MCF 10A (cell line): ENCODE measurements around the gene PDCD6IP. TPM values are rescaled to one million over a fixed set of nuclear protein-coding genes. Genes with fewer than 3 reads are reported as not detected.
A peak's percentile ranks its signal among the peaks of the same experiment; 100 is the strongest.

Experiments used
- BruUV-seq: library from RNA; stranded (reverse); fragments of 400-500 nt; replicated peaks from 2 replicates; lab custom pipeline; 2021; lab: Mats Ljungman, UMichigan
- CTCF ChIA-PET: fragments of 300-600 bp; sonication (Branson Sonifier 250); formaldehyde crosslinking; extraction: SDS; loops from one replicate; lab custom pipeline; 2021; ENCODE audit warnings: antibody characterized with exemption, inconsistent platforms; lab: Yijun Ruan, JAX
- POLR2A ChIA-PET: fragments of 300-600, 350-650 bp; sonication (Branson Sonifier 250); formaldehyde crosslinking; extraction: SDS; loops from one replicate; lab custom pipeline; 2020; ENCODE audit warnings: antibody characterized with exemption, inconsistent platforms; lab: Yijun Ruan, JAX
- DNase-seq: peaks from one replicate; pipeline ENCODE4 v3.0.0-alpha.2; 2018; ENCODE audit not compliant: unreplicated experiment
- H3K27ac Mint-ChIP-seq: one replicate; pipeline ENCODE4 v1.8.0; 2022; ENCODE audit warnings: mild to moderate bottlenecking, low read depth, mixed read lengths; ENCODE audit not compliant: unreplicated experiment
- H3K27me3 Mint-ChIP-seq: one replicate; pipeline ENCODE4 v1.8.0; 2022; ENCODE audit warnings: mixed read lengths; ENCODE audit not compliant: insufficient read depth, unreplicated experiment
- H3K36me3 Mint-ChIP-seq: one replicate; pipeline ENCODE4 v1.8.0; 2022; ENCODE audit warnings: mild to moderate bottlenecking, moderate library complexity, mixed read lengths; ENCODE audit not compliant: insufficient read depth, unreplicated experiment
- H3K4me1 Mint-ChIP-seq: one replicate; pipeline ENCODE4 v1.8.0; 2022; ENCODE audit warnings: mixed read lengths; ENCODE audit not compliant: insufficient read depth, unreplicated experiment
- H3K4me3 Mint-ChIP-seq: one replicate; pipeline ENCODE4 v1.8.0; 2022; ENCODE audit warnings: mild to moderate bottlenecking, moderate library complexity, mixed read lengths; ENCODE audit not compliant: unreplicated experiment
- H3K9me3 Mint-ChIP-seq: one replicate; pipeline ENCODE4 v1.8.0; 2022; ENCODE audit warnings: mixed read lengths; ENCODE audit not compliant: unreplicated experiment
- intact Hi-C: fragments of 100-400 bp; cut with micrococcal nuclease; formaldehyde crosslinking; loops from 2 replicates; pipeline ENCODE4 v1.14.1; 2022
- total RNA-seq: library from RNA; stranded (reverse); gene quantifications from 2 replicates; pipeline ENCODE4 v1.2.3, GENCODE V29; 2022
- TF ChIP-seq, protein P1 (sequence below): fragments of 200-600 bp; IDR thresholded peaks from one replicate; pipeline ENCODE4 v1.8.0; 2022; ENCODE audit warnings: antibody characterized with exemption, mild to moderate bottlenecking; ENCODE audit not compliant: unreplicated experiment

Gene PDCD6IP
- total RNA-seq, 1 experiment from 2014 or later = 286 TPM

DNA sequence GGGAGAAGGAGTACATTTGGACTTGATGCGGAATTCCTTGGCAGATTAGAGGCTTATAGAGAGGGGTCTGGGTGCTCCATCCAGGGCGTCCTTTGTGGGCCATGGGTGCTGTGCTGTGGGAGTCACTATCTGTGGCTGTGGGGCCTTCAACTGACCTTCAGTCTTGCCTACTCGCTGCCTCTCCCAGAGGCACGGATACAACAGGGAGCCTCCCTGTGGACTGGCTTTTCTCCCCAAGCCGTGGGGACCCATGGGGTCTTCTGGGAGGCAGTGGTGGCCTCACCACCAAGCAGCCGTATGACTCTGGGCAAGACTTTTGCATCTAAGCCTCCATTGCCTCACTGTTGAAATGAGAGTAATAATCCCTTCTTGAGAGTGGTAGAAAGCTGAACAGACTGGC, 83.9 kb downstream of the PDCD6IP start:
- POLR2A ChIA-PET = interaction anchor here (0.6 to 2.8 kb wide), 3 partner anchors 9 to 802 kb away, joined by 3 to 10 read pairs (median 3); no protein-coding TSS in a partner anchor
- no peak overlapping the region for H3K27ac Mint-ChIP-seq
- BruUV-seq = no TSS peak
- no peaks in the 10 kb centered on the region for H3K9me3 Mint-ChIP-seq
- peaks cover 7% of the 10 kb centered on the region for H3K36me3 Mint-ChIP-seq
- CTCF ChIA-PET = interaction anchor here (0.7 to 12.9 kb wide), 10 partner anchors 9 to 803 kb away, joined by 3 to 253 read pairs (median 6); no protein-coding TSS in a partner anchor
- peaks cover 11% of the 10 kb centered on the region for H3K27me3 Mint-ChIP-seq
- DNase-seq = no peak
- H3K4me1 Mint-ChIP-seq = peaks cover 9% of the 10 kb centered on the region
- TF ChIP-seq, protein P1, sequence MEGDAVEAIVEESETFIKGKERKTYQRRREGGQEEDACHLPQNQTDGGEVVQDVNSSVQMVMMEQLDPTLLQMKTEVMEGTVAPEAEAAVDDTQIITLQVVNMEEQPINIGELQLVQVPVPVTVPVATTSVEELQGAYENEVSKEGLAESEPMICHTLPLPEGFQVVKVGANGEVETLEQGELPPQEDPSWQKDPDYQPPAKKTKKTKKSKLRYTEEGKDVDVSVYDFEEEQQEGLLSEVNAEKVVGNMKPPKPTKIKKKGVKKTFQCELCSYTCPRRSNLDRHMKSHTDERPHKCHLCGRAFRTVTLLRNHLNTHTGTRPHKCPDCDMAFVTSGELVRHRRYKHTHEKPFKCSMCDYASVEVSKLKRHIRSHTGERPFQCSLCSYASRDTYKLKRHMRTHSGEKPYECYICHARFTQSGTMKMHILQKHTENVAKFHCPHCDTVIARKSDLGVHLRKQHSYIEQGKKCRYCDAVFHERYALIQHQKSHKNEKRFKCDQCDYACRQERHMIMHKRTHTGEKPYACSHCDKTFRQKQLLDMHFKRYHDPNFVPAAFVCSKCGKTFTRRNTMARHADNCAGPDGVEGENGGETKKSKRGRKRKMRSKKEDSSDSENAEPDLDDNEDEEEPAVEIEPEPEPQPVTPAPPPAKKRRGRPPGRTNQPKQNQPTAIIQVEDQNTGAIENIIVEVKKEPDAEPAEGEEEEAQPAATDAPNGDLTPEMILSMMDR = no peak
- H3K4me3 Mint-ChIP-seq = no peak overlapping the region
- intact Hi-C loops = no loop called here

DNA sequence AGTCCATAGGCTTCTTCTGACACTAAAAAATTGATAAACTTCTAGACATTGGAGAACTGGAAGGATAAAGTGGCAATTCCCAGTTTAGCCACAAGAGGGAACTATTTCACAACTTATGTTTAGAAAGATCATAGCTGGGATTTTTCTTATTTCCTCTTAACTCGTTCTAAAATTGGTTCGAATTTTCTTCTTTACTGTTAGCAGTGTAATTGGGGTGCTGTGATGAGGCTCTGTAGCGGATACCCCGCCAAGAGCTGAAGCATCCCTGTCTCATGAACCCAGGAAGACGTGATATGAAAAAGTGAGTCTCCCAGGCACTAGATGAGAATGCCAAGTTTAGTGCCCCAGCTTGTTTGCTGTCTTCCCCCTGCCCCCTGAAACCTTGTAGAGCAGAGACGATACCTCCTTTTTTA, 85.1 kb downstream of the PDCD6IP start:
- peaks cover 9% of the 10 kb centered on the region for H3K4me1 Mint-ChIP-seq
- POLR2A ChIA-PET = interaction anchor here (0.6 to 2.8 kb wide), 3 partner anchors 10 to 852 kb away, joined by 3 to 10 read pairs (median 4); no protein-coding TSS in a partner anchor

DNA sequence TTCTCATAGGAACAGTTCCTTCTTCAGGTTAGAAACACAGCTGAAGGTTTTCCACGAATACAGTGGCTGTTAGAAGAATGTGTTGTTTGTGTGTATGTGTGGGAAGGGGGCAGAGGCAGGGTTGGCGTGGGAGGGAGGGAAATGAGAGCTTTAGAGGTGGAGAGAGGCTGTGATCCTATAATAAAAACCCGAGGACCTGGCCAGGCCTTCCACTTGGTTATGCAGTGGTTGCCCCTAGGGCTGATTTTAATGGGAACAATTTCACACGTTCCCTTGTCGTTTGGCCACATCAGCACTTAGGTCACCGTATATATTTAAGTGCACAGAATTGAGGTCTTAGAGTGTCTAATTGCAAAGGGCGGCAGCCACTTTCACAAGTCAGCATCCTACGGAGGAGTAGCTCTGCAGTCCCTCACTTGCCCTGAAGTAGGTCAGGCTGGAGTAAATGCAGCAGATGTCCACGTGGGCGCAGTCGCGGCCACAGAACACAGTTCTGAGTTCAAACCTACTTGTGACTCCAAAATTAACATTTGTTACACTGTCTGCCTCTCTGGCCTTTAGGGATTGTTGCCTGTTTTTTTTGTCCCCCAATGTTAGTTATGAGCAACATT, 85.6 kb downstream of the PDCD6IP start:
- CTCF ChIA-PET = interaction anchor here (0.6 to 12.9 kb wide), 28 partner anchors 9 to 1300 kb away, joined by 3 to 253 read pairs (median 4); no protein-coding TSS in a partner anchor
- H3K36me3 Mint-ChIP-seq = no peaks in the 10 kb centered on the region

More for the DNA sequence above, 85.1 kb downstream of the PDCD6IP start:
- BruUV-seq = no TSS peak
- CTCF ChIA-PET = interaction anchor here (0.6 to 12.9 kb wide), 33 partner anchors 9 to 1775 kb away, joined by 3 to 253 read pairs (median 4); no protein-coding TSS in a partner anchor
- Mint-ChIP-seq H3K27ac (no peak overlapping the region), H3K9me3 (no peaks in the 10 kb centered on the region), H3K27me3 (peaks cover 21% of the 10 kb centered on the region), H3K36me3 (peaks cover 4% of the 10 kb centered on the region), H3K4me3 (no peak overlapping the region)
- TF ChIP-seq, protein P1 = peak; percentile 70
- DNase-seq = peak; percentile 67
- intact Hi-C loops = loop anchor here (1.0 kb wide), 3 partner anchors 97 to 801 kb away; no protein-coding TSS in a partner anchor

More for the DNA sequence above, 85.6 kb downstream of the PDCD6IP start:
- no peak overlapping the region for H3K4me3 Mint-ChIP-seq
- H3K27me3 Mint-ChIP-seq = peaks cover 25% of the 10 kb centered on the region
- peaks cover 9% of the 10 kb centered on the region for H3K4me1 Mint-ChIP-seq
- no TSS peak for BruUV-seq
- intact Hi-C loops = loop anchor here (1.0 kb wide), 3 partner anchors 96 to 800 kb away; no protein-coding TSS in a partner anchor
- DNase-seq = peak; percentile 37
- POLR2A ChIA-PET = interaction anchor here (2.8 kb wide), 1 partner anchor 800 kb away, joined by 10 read pairs; no protein-coding TSS in a partner anchor
- H3K9me3 Mint-ChIP-seq = no peaks in the 10 kb centered on the region
- no peak overlapping the region for H3K27ac Mint-ChIP-seq
- TF ChIP-seq, protein P1 = peak; percentile 33
